ENCODE data around the gene SLC2A2. TPM values are rescaled to one million over a fixed set of nuclear protein-coding genes. Genes with fewer than 3 reads are reported as not detected.
A peak's percentile ranks its signal among the peaks of the same experiment; 100 is the strongest.

SLC2A2 gene
- total RNA-seq, 5 donors from 2014 or later (not counting 1 experiment from before 2014, with no cell fraction given): 0.16 to 0.29 TPM; not detected in 3

GRCh38 chr3:171044835-171045793 is 18.6 kb upstream of the SLC2A2 start:
- CTCF ChIA-PET: interaction anchor here (0.6 to 1.0 kb wide), 4 partner anchors 10 to 102 kb away, joined by 3 to 15 read pairs (median 3); no protein-coding TSS in a partner anchor
- ATAC-seq (replicated peaks in 1 of 4): no peak
- no peak overlapping the region for H3K27ac Mint-ChIP-seq
- Histone ChIP-seq H3K4me1 (ENCODE audit: control insufficient read depth in 1 of 2, extremely low read depth in 1 of 2, insufficient read depth in 2 of 2, low read length in 2 of 2) (no peaks in the 10 kb centered on the region), H3K4me3 (ENCODE audit: control insufficient read depth in 1 of 2, extremely low read depth in 1 of 2, low read length in 1 of 2) (no peak overlapping the region), H3K27ac (ENCODE audit: low read length) (no peak overlapping the region), H3K9me3 (no peaks in the 10 kb centered on the region), H3K36me3 (ENCODE audit: control insufficient read depth in 2 of 2, extremely low read depth in 1 of 2, insufficient read depth in 1 of 2, low read length in 1 of 2) (no peaks in the 10 kb centered on the region), H3K27me3 (replicated peaks in 1 of 2; ENCODE audit: control insufficient read depth in 2 of 2, extremely low read depth in 1 of 2, insufficient read depth in 2 of 2, low read length in 1 of 2) (peaks cover 0 to 7% of the 10 kb centered on the region in 2 experiments)
- DNase-seq: no peak
- H3K27me3 Mint-ChIP-seq: peaks cover 15 to 34% of the 10 kb centered on the region in 2 donors
- no peak overlapping the region for H3K4me3 Mint-ChIP-seq
- no peaks in the 10 kb centered on the region for H3K9me3 Mint-ChIP-seq
- H3K36me3 Mint-ChIP-seq: no peaks in the 10 kb centered on the region
- POLR2A ChIA-PET: interaction anchor here in 1 of 2 donors (0.5 kb wide), 1 partner anchor 13 kb away, joined by 6 read pairs; no protein-coding TSS in a partner anchor
- 94% methylated on average over 6 of the region's 14 CpGs for WGBS (ENCODE audit: insufficient coverage)
- no peaks in the 10 kb centered on the region for H3K4me1 Mint-ChIP-seq

- Mint-ChIP-seq H3K9me3 (no peaks in the 10 kb centered on the region), H3K36me3 (no peaks in the 10 kb centered on the region), H3K27me3 (peaks cover 20 to 30% of the 10 kb centered on the region in 2 donors), H3K4me3 (no peak overlapping the region), H3K27ac (no peak overlapping the region), H3K4me1 (no peaks in the 10 kb centered on the region)
- WGBS (ENCODE audit: insufficient coverage): no CpG with 5 or more reads among the region's 1 CpG
- DNase-seq (no peak), ATAC-seq (replicated peaks in 1 of 4) (no peak)
- Histone ChIP-seq H3K4me3 (ENCODE audit: control insufficient read depth in 1 of 2, extremely low read depth in 1 of 2, low read length in 1 of 2) (no peak overlapping the region), H3K27ac (ENCODE audit: low read length) (no peak overlapping the region), H3K9me3 (no peaks in the 10 kb centered on the region), H3K4me1 (ENCODE audit: control insufficient read depth in 1 of 2, extremely low read depth in 1 of 2, insufficient read depth in 2 of 2, low read length in 2 of 2) (no peaks in the 10 kb centered on the region), H3K36me3 (ENCODE audit: control insufficient read depth in 2 of 2, extremely low read depth in 1 of 2, insufficient read depth in 1 of 2, low read length in 1 of 2) (no peaks in the 10 kb centered on the region), H3K27me3 (replicated peaks in 1 of 2; ENCODE audit: control insufficient read depth in 2 of 2, extremely low read depth in 1 of 2, insufficient read depth in 2 of 2, low read length in 1 of 2) (peaks cover 0 to 6% of the 10 kb centered on the region in 2 experiments)
- ChIA-PET POLR2A (no interaction called here), CTCF (interaction anchor here (1.0 kb wide), 2 partner anchors 101 to 728 kb away, joined by 3 to 4 read pairs; no protein-coding TSS in a partner anchor)
Observed at GRCh38 chr3:171044384-171044783, 17.9 kb upstream of the SLC2A2 start.

GRCh38 chr3:171039674-171040073 is 13.2 kb upstream of the SLC2A2 start:
- POLR2A ChIA-PET: no interaction called here
- Histone ChIP-seq H3K9me3 (no peaks in the 10 kb centered on the region), H3K4me3 (ENCODE audit: control insufficient read depth in 1 of 2, extremely low read depth in 1 of 2, low read length in 1 of 2) (no peak overlapping the region), H3K27ac (ENCODE audit: low read length) (no peak overlapping the region), H3K36me3 (ENCODE audit: control insufficient read depth in 2 of 2, extremely low read depth in 1 of 2, insufficient read depth in 1 of 2, low read length in 1 of 2) (no peaks in the 10 kb centered on the region), H3K27me3 (replicated peaks in 1 of 2; ENCODE audit: control insufficient read depth in 2 of 2, extremely low read depth in 1 of 2, insufficient read depth in 2 of 2, low read length in 1 of 2) (peaks cover 0 to 4% of the 10 kb centered on the region in 2 experiments), H3K4me1 (ENCODE audit: control insufficient read depth in 1 of 2, extremely low read depth in 1 of 2, insufficient read depth in 2 of 2, low read length in 2 of 2) (no peaks in the 10 kb centered on the region)
- no peaks in the 10 kb centered on the region for H3K4me1 Mint-ChIP-seq
- H3K27me3 Mint-ChIP-seq: peaks cover 22 to 25% of the 10 kb centered on the region in 2 donors
- no peak overlapping the region for H3K27ac Mint-ChIP-seq
- WGBS (ENCODE audit: insufficient coverage): no CpG with 5 or more reads among the region's 1 CpG
- H3K4me3 Mint-ChIP-seq: no peak overlapping the region
- CTCF ChIA-PET: no interaction called here
- ATAC-seq (replicated peaks in 1 of 4): no peak
- no peaks in the 10 kb centered on the region for H3K9me3 Mint-ChIP-seq
- H3K36me3 Mint-ChIP-seq: no peaks in the 10 kb centered on the region
- DNase-seq: no peak

- WGBS (ENCODE audit: insufficient coverage): no CpG with 5 or more reads among the region's 1 CpG
- Histone ChIP-seq H3K4me3 (ENCODE audit: control insufficient read depth in 1 of 2, extremely low read depth in 1 of 2, low read length in 1 of 2) (no peak overlapping the region), H3K36me3 (ENCODE audit: control insufficient read depth in 2 of 2, extremely low read depth in 1 of 2, insufficient read depth in 1 of 2, low read length in 1 of 2) (no peaks in the 10 kb centered on the region), H3K27ac (ENCODE audit: low read length) (no peak overlapping the region), H3K27me3 (replicated peaks in 1 of 2; ENCODE audit: control insufficient read depth in 2 of 2, extremely low read depth in 1 of 2, insufficient read depth in 2 of 2, low read length in 1 of 2) (peaks cover 0 to 4% of the 10 kb centered on the region in 2 experiments), H3K9me3 (no peaks in the 10 kb centered on the region), H3K4me1 (ENCODE audit: control insufficient read depth in 1 of 2, extremely low read depth in 1 of 2, insufficient read depth in 2 of 2, low read length in 2 of 2) (no peaks in the 10 kb centered on the region)
- H3K36me3 Mint-ChIP-seq: no peaks in the 10 kb centered on the region
- DNase-seq (no peak), ATAC-seq (replicated peaks in 1 of 4) (no peak)
- H3K27me3 Mint-ChIP-seq: peaks cover 14 to 28% of the 10 kb centered on the region in 2 donors
- CTCF ChIA-PET: no interaction called here
- no peak overlapping the region for H3K27ac Mint-ChIP-seq
- no peaks in the 10 kb centered on the region for H3K9me3 Mint-ChIP-seq
- H3K4me1 Mint-ChIP-seq: no peaks in the 10 kb centered on the region
- POLR2A ChIA-PET: no interaction called here
- H3K4me3 Mint-ChIP-seq: no peak overlapping the region
Observed at GRCh38 chr3:171038342-171038741, 11.8 kb upstream of the SLC2A2 start.

GRCh38 chr3:171028779-171029232 is 2.3 kb upstream of the SLC2A2 start:
- peaks cover 6 to 19% of the 10 kb centered on the region in 2 donors for H3K27me3 Mint-ChIP-seq
- ChIA-PET CTCF (no interaction called here), POLR2A (no interaction called here)
- peaks cover 0 to 2% (median 0%) of the 10 kb centered on the region in 3 donors for H3K4me1 Mint-ChIP-seq
- no peaks in the 10 kb centered on the region for H3K36me3 Mint-ChIP-seq
- peaks cover 0 to 9% of the 10 kb centered on the region in 2 experiments for H3K4me1 ChIP-seq (ENCODE audit: control insufficient read depth in 1 of 2, extremely low read depth in 1 of 2, insufficient read depth in 2 of 2, low read length in 2 of 2)
- H3K9me3 ChIP-seq: no peaks in the 10 kb centered on the region
- H3K4me3 ChIP-seq (ENCODE audit: control insufficient read depth in 1 of 2, extremely low read depth in 1 of 2, low read length in 1 of 2): peak overlapping the region in 1 of 2 donors; percentile 55
- H3K9me3 Mint-ChIP-seq: no peaks in the 10 kb centered on the region
- peaks cover 0 to 16% of the 10 kb centered on the region in 2 experiments for H3K27me3 ChIP-seq (replicated peaks in 1 of 2; ENCODE audit: control insufficient read depth in 2 of 2, extremely low read depth in 1 of 2, insufficient read depth in 2 of 2, low read length in 1 of 2)
- ATAC-seq (replicated peaks in 1 of 4): no peak
- no peak overlapping the region for H3K27ac ChIP-seq (ENCODE audit: low read length)
- 80% methylated on average over 3 of the region's 8 CpGs for WGBS (ENCODE audit: insufficient coverage)
- H3K27ac Mint-ChIP-seq: no peak overlapping the region
- H3K4me3 Mint-ChIP-seq: no peak overlapping the region
- no peaks in the 10 kb centered on the region for H3K36me3 ChIP-seq (ENCODE audit: control insufficient read depth in 2 of 2, extremely low read depth in 1 of 2, insufficient read depth in 1 of 2, low read length in 1 of 2)
- DNase-seq: no peak

GRCh38 chr3:171028025-171028778 is 1.7 kb upstream of the SLC2A2 start:
- ATAC-seq (replicated peaks in 1 of 4): peak; percentile 63 to 80 (median 72)
- peaks cover 0 to 2% (median 0%) of the 10 kb centered on the region in 3 donors for H3K4me1 Mint-ChIP-seq
- H3K27ac Mint-ChIP-seq: no peak overlapping the region
- ChIA-PET CTCF (no interaction called here), POLR2A (no interaction called here)
- no peaks in the 10 kb centered on the region for H3K9me3 Mint-ChIP-seq
- Histone ChIP-seq H3K9me3 (no peaks in the 10 kb centered on the region), H3K27ac (ENCODE audit: low read length) (no peak overlapping the region), H3K27me3 (replicated peaks in 1 of 2; ENCODE audit: control insufficient read depth in 2 of 2, extremely low read depth in 1 of 2, insufficient read depth in 2 of 2, low read length in 1 of 2) (peaks cover 0 to 16% of the 10 kb centered on the region in 2 experiments), H3K4me3 (ENCODE audit: control insufficient read depth in 1 of 2, extremely low read depth in 1 of 2, low read length in 1 of 2) (peak overlapping the region; percentile 1 to 55), H3K4me1 (ENCODE audit: control insufficient read depth in 1 of 2, extremely low read depth in 1 of 2, insufficient read depth in 2 of 2, low read length in 2 of 2) (peaks cover 0 to 9% of the 10 kb centered on the region in 2 experiments), H3K36me3 (ENCODE audit: control insufficient read depth in 2 of 2, extremely low read depth in 1 of 2, insufficient read depth in 1 of 2, low read length in 1 of 2) (no peaks in the 10 kb centered on the region)
- 5% methylated on average over 39 of the region's 39 CpGs for WGBS (ENCODE audit: insufficient coverage)
- peaks cover 8 to 19% of the 10 kb centered on the region in 2 donors for H3K27me3 Mint-ChIP-seq
- DNase-seq: peak in 30 of 35 experiments; percentile 2 to 45 (median 12)
- H3K36me3 Mint-ChIP-seq: no peaks in the 10 kb centered on the region
- H3K4me3 Mint-ChIP-seq: no peak overlapping the region
